B cell (primary cell): ENCODE results near the gene PTPRN2.

Source experiments
- EZH2 ChIP-seq: IDR thresholded peaks from 2 replicates; pipeline ENCODE4 v1.6.1; 2012; ENCODE audit warnings: borderline replicate concordance, low read depth, mild to moderate bottlenecking, moderate library complexity, low read length; ENCODE audit not compliant: insufficient read depth, poor library complexity, severe bottlenecking
- TF ChIP-seq, protein P1 (sequence below): fragments of 200-600 bp; IDR thresholded peaks from one replicate; pipeline ENCODE4 v1.8.0; 2022; ENCODE audit warnings: antibody characterized with exemption, mild to moderate bottlenecking

GRCh38 chr7:157773361-157773760 lies 814.3 kb downstream of the PTPRN2 start:
- TF ChIP-seq, protein P1, sequence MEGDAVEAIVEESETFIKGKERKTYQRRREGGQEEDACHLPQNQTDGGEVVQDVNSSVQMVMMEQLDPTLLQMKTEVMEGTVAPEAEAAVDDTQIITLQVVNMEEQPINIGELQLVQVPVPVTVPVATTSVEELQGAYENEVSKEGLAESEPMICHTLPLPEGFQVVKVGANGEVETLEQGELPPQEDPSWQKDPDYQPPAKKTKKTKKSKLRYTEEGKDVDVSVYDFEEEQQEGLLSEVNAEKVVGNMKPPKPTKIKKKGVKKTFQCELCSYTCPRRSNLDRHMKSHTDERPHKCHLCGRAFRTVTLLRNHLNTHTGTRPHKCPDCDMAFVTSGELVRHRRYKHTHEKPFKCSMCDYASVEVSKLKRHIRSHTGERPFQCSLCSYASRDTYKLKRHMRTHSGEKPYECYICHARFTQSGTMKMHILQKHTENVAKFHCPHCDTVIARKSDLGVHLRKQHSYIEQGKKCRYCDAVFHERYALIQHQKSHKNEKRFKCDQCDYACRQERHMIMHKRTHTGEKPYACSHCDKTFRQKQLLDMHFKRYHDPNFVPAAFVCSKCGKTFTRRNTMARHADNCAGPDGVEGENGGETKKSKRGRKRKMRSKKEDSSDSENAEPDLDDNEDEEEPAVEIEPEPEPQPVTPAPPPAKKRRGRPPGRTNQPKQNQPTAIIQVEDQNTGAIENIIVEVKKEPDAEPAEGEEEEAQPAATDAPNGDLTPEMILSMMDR, result no peak
- TF ChIP-seq EZH2, result no peak
